Endometrium (tissue), 2 donors: ENCODE measurements around the gene TRMT61A.

Experiments
- FAIRE-seq: peaks from 2 replicates; lab custom pipeline; 2012; peaks lifted over from hg19 to GRCh38; lab: Jason Lieb, UNC
- donor health status: control.
- donor health status: control.

Gene TRMT61A

GRCh38 chr14:103528587-103529382 lies at the start of gene TRMT61A:
TSS of gene TRMT61A (plus strand) at chr14:103529196. CDS start at chr14:103529979, 783 bp downstream.
- FAIRE-seq: no peak

- no peak for FAIRE-seq
Measured at GRCh38 chr14:103480595-103480994, 48.4 kb upstream of the TRMT61A start.

GRCh38 chr14:103483600-103483999 lies 45.4 kb upstream of the TRMT61A start:
- FAIRE-seq: no peak

GRCh38 chr14:103485504-103485903 lies 43.5 kb upstream of the TRMT61A start:
- FAIRE-seq: no peak

GRCh38 chr14:103488071-103488470 lies 40.9 kb upstream of the TRMT61A start:
- no peak for FAIRE-seq

GRCh38 chr14:103488960-103489359 lies 40.0 kb upstream of the TRMT61A start:
- FAIRE-seq: no peak

- no peak for FAIRE-seq
Measured at GRCh38 chr14:103489621-103490020, 39.4 kb upstream of the TRMT61A start.

GRCh38 chr14:103491691-103492090 lies 37.3 kb upstream of the TRMT61A start:
- no peak for FAIRE-seq

GRCh38 chr14:103492156-103492925 lies 36.7 kb upstream of the TRMT61A start:
- FAIRE-seq: no peak

- FAIRE-seq: no peak
Measured at GRCh38 chr14:103495854-103496253, 33.1 kb upstream of the TRMT61A start.

GRCh38 chr14:103496776-103497175 lies 32.2 kb upstream of the TRMT61A start:
- FAIRE-seq: no peak

GRCh38 chr14:103499709-103500108 lies 29.3 kb upstream of the TRMT61A start:
- no peak for FAIRE-seq

- FAIRE-seq: no peak
Measured at GRCh38 chr14:103500148-103500990, 28.6 kb upstream of the TRMT61A start.

- FAIRE-seq: no peak
Measured at GRCh38 chr14:103501041-103501870, 27.7 kb upstream of the TRMT61A start.

GRCh38 chr14:103501921-103502669 lies 26.9 kb upstream of the TRMT61A start:
- FAIRE-seq: no peak

- FAIRE-seq: no peak
Measured at GRCh38 chr14:103502877-103503276, 26.1 kb upstream of the TRMT61A start.

GRCh38 chr14:103503296-103503695 lies 25.7 kb upstream of the TRMT61A start:
- no peak for FAIRE-seq

- no peak for FAIRE-seq
Measured at GRCh38 chr14:103504991-103505565, 23.9 kb upstream of the TRMT61A start.

GRCh38 chr14:103507751-103508150 lies 21.2 kb upstream of the TRMT61A start:
- no peak for FAIRE-seq
